Sigmoid colon (tissue), 7 donors: ENCODE measurements around the gene MTO1. TPM values are rescaled to one million over a fixed set of nuclear protein-coding genes. Genes with fewer than 3 reads are reported as not detected.
"Not testable (repeated sequence)": the region's sequence is repeated elsewhere in the genome, so short reads cannot be mapped to it uniquely, and the experiment has no call there.

Experiments used
- DNase-seq: peaks from one replicate; pipeline ENCODE4 v3.0.0-alpha.2; 2019
- H3K27ac ChIP-seq, 4 donors: fragments of 200-600 bp; sonication (generic); one replicate each; pipeline ENCODE4 v1.5.1; 2016 to 2019; ENCODE audit warnings: mild to moderate bottlenecking in 1 of 4
- H3K27me3 ChIP-seq, 3 donors: fragments of 200-600 bp; sonication (generic); one replicate each; pipeline ENCODE4 v1.5.1; 2019; ENCODE audit warnings: mild to moderate bottlenecking in 1 of 3
- H3K36me3 ChIP-seq, 4 donors: fragments of 200-600 bp; sonication (generic); one replicate each; pipeline ENCODE4 v1.5.1; 2016 to 2019
- H3K4me1 ChIP-seq, 4 donors: fragments of 200-600 bp; sonication (generic); one replicate each; pipeline ENCODE4 v1.5.1; 2017 to 2019
- H3K4me3 ChIP-seq, 4 donors: fragments of 200-600 bp; sonication (generic); one replicate each; pipeline ENCODE4 v1.5.1; 2017 to 2019; ENCODE audit warnings: mild to moderate bottlenecking in 2 of 4, moderate library complexity in 1 of 4
- H3K9me3 ChIP-seq, 4 donors: fragments of 200-600 bp in 3 of 4; sonication (generic) in 3 of 4; one replicate each; pipeline versions ENCODE4 v1.5.1 to v1.6.1; 2013 to 2019
- CTCF ChIP-seq, 4 experiments: fragments of 450-650 bp in 3 of 4; fragments of 200-600 bp in 1 of 4; IDR thresholded peaks; one replicate each; pipeline ENCODE4 v1.5.1; 2016 to 2019; ENCODE audit warnings: antibody characterized with exemption in 4 of 4, mild to moderate bottlenecking in 3 of 4, moderate library complexity in 2 of 4
- EP300 ChIP-seq, 4 donors: sonication (generic); formaldehyde crosslinking; IDR thresholded peaks; one replicate each; pipeline ENCODE4 v1.6.1; 2017; ENCODE audit warnings: antibody characterized with exemption in 4 of 4
- POLR2A ChIP-seq, 2 donors: fragments of 450-650 bp; IDR thresholded peaks; one replicate each; pipeline ENCODE4 v1.6.1; 2016; ENCODE audit warnings: antibody characterized with exemption in 2 of 2, mild to moderate bottlenecking in 2 of 2, moderate library complexity in 2 of 2
- POLR2AphosphoS5 ChIP-seq, 4 donors: sonication (generic); formaldehyde crosslinking; IDR thresholded peaks; one replicate each; pipeline ENCODE4 v1.6.1; 2017; ENCODE audit warnings: antibody characterized with exemption in 4 of 4
- WGBS, 2 donors: extraction: QIAGEN DNeasy Blood & Tissue Kit; methylation state at CpG; one replicate each; pipeline ENCODE4 v1.1.7; 2013; 5-methylcytosine and 5-hydroxymethylcytosine counted together
- intact Hi-C: fragments of 100-400 bp; cut with DNase I; formaldehyde crosslinking; loops from one replicate; pipeline ENCODE4 v1.15.1; 2023
- polyA plus RNA-seq, 3 donors: library from polyadenylated mRNA; stranded (reverse); fragments of 200-250 nt; gene quantifications; one replicate each; pipeline ENCODE4 v1.2.3, GENCODE V29; 2013
- total RNA-seq, 4 donors: library from RNA; depleted of rRNA; stranded (reverse); fragments of >200 nt; gene quantifications; one replicate each; pipeline ENCODE4 v1.1.0, GENCODE V29; 2016
- donor health status: healthy with polysubstance abuse.
- donor health status: Bipolar disorder and iron deficiency.
- donor health status: healthy.

The MTO1 gene
- total and polyA plus RNA-seq, 7 donors, result 12.0 to 42.3 (median 17.9) TPM

DNA sequence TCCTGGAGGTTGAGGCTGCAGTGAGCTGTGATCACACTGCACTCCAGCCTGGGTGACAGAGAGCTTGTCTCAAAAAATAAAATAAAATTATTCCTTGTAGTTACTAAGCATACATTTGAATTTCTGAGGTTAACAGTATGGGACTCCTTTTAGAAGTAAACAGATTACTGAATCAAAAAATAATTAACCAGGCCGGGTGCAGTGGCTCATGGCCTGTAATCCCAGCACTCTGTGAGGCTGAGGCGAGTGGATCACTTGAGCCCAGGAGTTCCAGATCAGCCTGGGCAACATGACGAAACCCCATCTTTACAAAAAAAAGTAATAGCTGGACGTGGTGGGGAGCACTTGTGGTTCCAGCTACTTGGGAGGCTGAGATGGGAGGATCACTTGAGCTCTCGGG, 81.4 kb downstream of the MTO1 start:
- DNase-seq, result no peak
- no peak overlapping the region for H3K4me3 ChIP-seq
- H3K27me3 ChIP-seq, result no peaks in the 10 kb centered on the region
- peaks cover 0 to 6% (median 2%) of the 10 kb centered on the region in 4 donors for H3K4me1 ChIP-seq
- intact Hi-C loops, result no loop called here
- 88 to 89% methylated on average over 5 of the region's 5 CpGs for WGBS, 2 donors
- TF ChIP-seq CTCF (IDR thresholded peaks at IDR 0.05), result no peak
- no peak for TF ChIP-seq POLR2A (IDR thresholded peaks at IDR 0.05)
- TF ChIP-seq EP300 (IDR thresholded peaks at IDR 0.05), result no peak
- no peaks in the 10 kb centered on the region for H3K9me3 ChIP-seq
- H3K27ac ChIP-seq, result no peak overlapping the region
- H3K36me3 ChIP-seq, result no peaks in the 10 kb centered on the region

- 92 to 94% methylated on average over 1 of the region's 1 CpG for WGBS, 2 donors
- Histone ChIP-seq H3K4me1 (peaks cover 0 to 6% (median 2%) of the 10 kb centered on the region in 4 donors), H3K36me3 (no peaks in the 10 kb centered on the region), H3K4me3 (no peak overlapping the region), H3K27ac (no peak overlapping the region), H3K27me3 (no peaks in the 10 kb centered on the region), H3K9me3 (no peaks in the 10 kb centered on the region)
- intact Hi-C loops, result no loop called here
- DNase-seq, result no peak
- no peak for TF ChIP-seq EP300 (IDR thresholded peaks at IDR 0.05)
- no peak for TF ChIP-seq POLR2A (IDR thresholded peaks at IDR 0.05)
- no peak for TF ChIP-seq CTCF (IDR thresholded peaks at IDR 0.05)
- TF ChIP-seq POLR2AphosphoS5 (IDR thresholded peaks at IDR 0.05), result no peak
Measured at GRCh38 chr6:73547036-73547435, 85.5 kb downstream of the MTO1 start.

DNA sequence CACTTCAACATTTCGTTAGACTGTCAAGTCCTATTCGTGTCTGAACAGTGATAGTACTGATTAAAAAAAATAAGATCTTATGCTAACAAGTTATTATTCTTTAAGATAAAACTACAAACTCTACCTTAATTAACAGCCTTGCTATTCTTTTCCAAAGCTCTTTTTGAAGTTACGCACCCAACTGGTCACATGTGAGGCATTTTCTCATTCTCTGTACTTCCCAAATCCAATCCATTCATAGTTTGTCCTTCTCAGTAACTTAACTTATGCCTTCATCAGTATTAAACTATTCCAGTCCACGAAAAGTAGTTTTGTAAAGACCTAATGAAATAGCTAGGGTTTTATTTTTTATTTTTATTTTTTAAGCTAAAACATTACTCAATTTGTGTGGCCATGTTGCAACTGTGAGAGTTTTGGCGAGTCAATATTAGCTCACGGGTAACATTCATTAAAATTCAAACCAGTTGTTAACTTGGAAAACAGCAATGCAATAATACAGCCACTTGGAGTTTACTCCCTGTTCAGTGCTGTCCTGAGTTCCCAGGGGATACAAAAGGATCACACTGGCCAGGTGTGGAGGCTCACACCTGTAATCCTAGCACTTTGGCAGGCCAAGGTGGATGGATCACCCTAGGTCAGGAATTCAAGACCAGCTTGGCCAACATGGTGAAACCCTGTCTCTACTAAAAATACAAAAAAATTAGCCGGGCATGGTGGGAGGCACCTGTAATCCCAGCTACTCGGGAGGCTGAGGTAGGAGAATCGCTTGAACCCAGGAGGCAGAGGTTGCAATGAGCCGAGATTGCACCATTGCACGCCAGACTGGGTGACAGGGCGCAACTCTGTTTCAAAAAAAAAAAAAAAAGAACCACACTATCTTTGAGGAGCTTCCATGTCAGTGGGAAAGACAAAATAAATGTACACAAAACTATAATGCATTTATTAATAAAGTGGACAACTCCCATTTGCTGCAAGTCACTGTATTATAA, 87.2 kb downstream of the MTO1 start:
- no peak for TF ChIP-seq EP300 (IDR thresholded peaks at IDR 0.05)
- no peak for TF ChIP-seq POLR2AphosphoS5 (IDR thresholded peaks at IDR 0.05)
- TF ChIP-seq CTCF (IDR thresholded peaks at IDR 0.05), result no peak
- TF ChIP-seq POLR2A (IDR thresholded peaks at IDR 0.05), result no peak
- Histone ChIP-seq H3K4me3 (no peak overlapping the region), H3K4me1 (peaks cover 0 to 6% (median 2%) of the 10 kb centered on the region in 4 donors), H3K27ac (no peak overlapping the region), H3K27me3 (no peaks in the 10 kb centered on the region), H3K9me3 (no peaks in the 10 kb centered on the region), H3K36me3 (no peaks in the 10 kb centered on the region)
- no peak for DNase-seq
- intact Hi-C loops, result no loop called here
- WGBS, 2 donors, result 87 to 95% methylated on average over 12 of the region's 12 CpGs

DNA sequence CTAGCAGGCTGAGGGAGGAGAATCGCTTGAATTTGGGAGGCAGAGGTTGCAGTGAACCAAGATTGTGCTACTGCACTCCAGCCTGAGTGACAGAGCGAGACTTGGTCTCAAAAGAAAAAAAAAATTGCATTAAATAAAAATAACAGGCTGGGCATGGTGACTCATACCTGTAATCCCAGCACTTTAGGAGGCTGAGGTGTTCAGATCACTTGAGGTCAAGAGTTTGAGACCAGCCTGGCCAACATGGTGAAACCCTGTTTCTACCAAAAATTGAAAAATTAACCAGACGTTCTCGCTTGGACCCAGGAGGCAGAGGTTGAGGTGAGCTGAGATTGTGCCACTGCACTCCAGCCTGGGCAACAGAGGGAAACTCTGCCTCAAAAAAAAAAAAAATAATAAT, 89.6 kb downstream of the MTO1 start:
- H3K9me3 ChIP-seq, H3K27me3 ChIP-seq, H3K27ac ChIP-seq, DNase-seq, H3K36me3 ChIP-seq, H3K4me3 ChIP-seq, H3K4me1 ChIP-seq, intact Hi-C loops: not testable (repeated sequence)
- 93 to 95% methylated on average over 4 of the region's 4 CpGs for WGBS, 2 donors

DNA sequence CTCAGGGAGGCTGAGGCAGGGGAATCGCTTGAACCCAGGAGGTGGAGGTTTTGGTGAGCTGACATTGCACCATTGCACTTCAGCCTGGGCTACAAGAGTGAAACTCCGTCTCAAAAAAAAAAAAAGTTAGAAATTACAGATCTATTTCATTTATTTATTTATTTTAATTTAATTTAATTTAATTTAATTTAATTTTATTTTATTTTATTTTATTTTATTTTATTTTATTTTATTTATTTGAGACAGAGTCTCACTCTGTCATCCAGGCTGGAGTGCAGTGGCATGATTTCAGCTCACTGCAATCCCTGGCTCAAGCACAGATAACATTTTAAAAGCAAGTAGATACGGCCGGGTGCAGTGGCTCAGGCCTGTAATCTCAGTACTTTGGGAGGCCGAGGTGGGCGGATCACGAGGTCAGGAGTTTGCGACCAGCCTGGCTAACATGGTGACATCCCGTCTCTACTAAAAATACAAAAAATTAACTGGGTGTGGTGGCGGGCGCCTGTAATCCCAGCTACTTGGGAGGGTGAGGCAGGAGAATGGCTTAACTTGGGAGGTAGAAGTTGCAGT, 93.9 kb downstream of the MTO1 start:
- 96% methylated on average over 11 of the region's 11 CpGs for WGBS, 2 donors
- DNase-seq, intact Hi-C loops: not testable (repeated sequence)

More for the DNA sequence above, 93.9 kb downstream of the MTO1 start:
- H3K4me3 ChIP-seq, H3K36me3 ChIP-seq, H3K27me3 ChIP-seq, H3K27ac ChIP-seq, H3K4me1 ChIP-seq, H3K9me3 ChIP-seq: not testable (repeated sequence)
